NCI-H2196 treated with DMSO at 0.1 percent for 48 hours (cell line): ENCODE data around the gene ZNF439.
"Not testable (repeated sequence)": the region's sequence is repeated elsewhere in the genome, so short reads cannot be mapped to it uniquely, and the experiment has no call there.

Source experiments
- DNase-seq: peaks from one replicate; lab custom pipeline; 2025; ENCODE audit not compliant: unreplicated experiment; lab: John Stamatoyannopoulos, UW

ZNF439 gene

DNA sequence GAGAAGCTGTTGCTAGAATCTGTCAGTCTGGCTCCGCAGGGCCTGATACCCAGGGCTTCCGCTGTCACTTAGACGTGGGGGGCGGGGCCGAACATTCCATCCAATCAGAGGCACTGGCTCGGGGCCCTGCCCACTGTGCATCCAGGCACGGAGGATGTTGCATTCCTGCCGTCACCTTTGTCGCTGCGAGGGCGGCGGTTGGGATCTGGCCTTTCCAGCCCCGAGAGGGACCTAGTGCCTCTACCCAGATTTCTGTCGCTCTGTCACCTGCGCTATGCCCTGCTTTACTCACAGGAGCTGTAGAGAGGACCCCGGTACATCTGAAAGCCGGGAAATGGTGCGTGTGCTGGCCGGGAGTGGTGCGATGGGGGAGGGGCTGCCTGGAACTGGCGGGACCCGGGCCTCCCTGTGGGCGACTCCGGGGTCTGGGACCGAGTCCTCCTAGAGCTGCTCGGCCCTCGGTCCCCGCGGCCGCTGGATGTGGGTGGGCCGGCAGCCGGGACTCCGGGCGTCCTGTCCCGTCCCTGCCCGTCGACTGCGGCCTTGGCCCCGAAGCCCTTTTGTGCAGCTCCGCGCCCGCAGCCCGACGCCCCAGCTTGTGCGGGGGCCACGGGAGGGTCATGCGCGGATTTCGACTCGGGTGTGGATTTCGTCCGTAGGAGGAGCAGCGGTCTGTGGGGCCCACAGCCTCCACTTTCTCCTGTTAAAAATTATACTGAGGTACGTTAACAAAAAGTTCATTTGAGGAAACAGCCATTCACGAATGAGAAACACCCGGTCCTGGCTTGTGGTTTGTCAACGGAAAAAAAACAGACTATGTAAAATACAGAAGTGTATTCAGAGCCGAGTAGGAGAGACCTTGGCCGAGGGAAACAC lies at the start of gene ZNF439:
ZNF439 (plus strand) TSS at position 133 of the 876 bp plus-strand sequence; CDS start at position 275, 142 bp downstream.
- peak; percentile 65 for DNase-seq

DNA sequence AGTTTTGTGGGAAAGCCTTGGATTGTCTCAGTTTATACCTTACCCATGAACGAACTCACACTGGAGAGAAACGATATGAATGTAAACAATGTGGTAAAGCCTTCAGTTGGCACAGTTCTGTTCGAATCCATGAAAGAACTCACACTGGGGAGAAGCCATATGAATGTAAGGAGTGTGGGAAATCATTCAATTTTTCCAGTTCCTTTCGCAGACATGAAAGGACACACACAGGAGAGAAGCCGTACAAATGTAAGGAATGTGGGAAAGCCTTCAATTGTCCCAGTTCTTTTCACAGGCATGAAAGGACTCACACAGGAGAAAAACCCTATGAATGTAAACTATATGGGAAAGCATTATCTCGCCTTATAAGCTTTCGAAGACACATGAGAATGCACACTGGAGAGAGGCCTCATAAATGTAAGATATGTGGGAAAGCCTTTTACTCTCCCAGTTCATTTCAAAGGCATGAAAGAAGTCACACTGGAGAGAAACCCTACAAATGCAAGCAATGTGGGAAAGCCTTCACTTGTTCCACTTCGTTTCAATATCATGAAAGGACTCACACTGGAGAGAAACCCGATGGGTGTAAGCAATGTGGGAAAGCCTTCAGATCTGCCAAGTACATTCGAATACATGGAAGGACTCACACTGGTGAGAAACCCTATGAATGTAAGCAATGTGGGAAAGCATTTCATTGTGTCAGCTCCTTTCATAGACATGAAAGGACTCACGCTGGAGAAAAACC lies 42.0 kb upstream of the ZNF439 start:
- no peak for DNase-seq

DNA sequence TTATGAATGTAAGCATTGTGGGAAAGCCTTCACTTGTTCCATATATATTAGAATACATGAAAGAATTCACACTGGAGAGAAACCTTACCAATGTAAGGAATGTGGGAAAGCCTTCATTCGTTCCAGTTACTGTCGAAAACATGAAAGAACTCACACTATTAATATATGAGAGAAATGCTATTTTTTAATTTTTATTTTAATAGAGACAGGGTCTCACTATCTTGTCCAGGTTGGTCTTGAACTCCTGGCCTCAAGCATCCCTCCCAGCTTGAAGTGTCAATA lies 41.5 kb upstream of the ZNF439 start:
- no peak for DNase-seq

DNA sequence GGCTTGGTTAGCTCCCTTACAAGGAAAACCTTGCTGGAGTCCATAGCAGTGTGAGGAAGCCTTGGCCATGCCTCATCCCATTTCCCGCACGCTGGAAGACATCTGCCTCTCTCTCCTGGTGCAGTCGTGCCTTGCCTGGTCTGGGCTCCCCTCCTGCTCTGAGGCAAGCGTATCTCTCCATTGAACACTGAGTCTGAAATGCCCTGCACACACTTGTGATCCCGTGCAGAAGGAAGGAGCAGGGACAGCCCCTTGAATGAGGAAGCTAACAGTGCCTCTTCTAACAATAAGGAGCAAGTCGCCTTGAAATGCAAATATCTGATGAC lies 34.9 kb upstream of the ZNF439 start:
- DNase-seq: no peak

DNA sequence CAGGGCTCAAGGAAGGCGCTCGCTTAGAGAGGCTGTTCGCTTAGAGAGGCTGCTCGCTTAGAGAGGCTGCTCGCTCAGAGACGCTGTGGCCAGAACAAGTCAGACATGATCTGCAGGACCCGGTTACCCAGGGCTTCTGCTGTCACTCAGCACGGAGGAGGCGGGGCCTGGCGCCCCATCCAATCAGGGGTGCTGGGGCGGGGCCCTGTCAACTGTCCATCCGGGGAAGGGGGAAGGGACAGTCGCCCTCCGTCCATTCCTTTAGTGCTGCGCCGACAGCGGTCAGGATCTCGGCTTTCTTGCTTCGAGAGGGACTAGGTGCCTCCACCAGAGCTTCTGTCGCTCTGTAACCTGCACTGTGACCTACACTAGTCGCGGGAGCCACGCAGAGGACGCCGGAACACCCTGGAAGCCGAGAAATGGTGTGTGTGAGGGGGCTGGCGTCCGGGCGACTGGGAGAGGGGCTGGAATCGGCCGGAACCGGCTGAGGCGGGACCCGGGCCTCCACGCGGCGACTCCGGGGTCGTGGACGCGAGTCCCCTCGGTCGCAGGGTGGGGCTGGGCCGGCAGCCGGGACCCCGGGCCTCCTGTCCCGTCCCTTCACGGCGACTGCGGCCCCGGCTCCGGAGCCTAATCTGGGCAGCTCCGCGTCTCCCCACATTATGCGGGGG lies 34.4 kb upstream of the ZNF439 start, which contains the start of gene ZNF440:
ZNF440 (plus strand) TSS at position 245 of the 671 bp plus-strand sequence; CDS start at position 420, 175 bp downstream.
- peak; percentile 87 for DNase-seq

DNA sequence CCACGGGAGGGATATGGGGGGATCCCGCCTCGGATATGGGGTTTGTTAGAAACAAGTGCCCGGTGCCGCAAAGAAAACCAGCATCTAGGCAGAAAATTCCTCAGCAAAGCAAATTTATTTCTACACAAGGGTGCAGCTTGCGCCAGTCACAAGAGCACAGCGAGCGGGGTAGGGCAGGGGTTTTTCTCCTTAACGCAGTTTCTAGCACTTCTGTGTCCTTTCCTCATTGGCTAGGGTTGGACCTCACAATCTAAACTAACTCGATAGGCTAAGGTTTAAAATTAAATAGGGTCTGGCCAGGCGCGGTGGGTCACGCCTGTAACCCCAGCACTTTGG lies 33.9 kb upstream of the ZNF439 start:
- no peak for DNase-seq

DNA sequence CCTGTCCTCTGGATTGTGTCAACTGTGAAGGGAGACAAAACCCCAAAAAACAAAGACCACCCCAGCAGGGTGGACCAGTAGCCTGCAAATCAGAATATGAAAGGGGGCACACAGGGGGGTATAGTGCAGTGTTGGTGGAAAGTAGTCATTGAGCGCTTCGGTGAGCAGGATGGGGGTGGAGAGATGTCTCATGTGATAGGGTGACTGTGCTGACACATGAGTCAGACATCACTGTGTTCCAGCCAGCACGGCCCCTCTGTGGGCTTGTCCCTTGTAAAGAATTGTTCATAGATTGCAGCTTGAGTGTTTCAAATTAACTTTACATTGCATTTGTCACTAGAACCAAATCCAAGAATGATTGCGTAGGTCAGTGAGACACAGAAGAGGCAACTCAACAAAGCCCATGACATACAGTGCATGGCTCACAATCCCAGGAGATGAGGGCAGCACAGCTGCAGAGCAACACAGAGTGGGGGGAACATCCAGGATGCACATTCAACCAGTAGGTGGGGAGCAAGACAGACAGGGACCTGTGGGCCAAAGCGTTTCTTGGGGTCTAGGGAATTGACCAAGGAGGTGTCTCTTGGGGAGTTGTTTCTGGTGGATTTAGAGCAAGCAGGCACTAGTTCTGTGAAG lies 26.9 kb upstream of the ZNF439 start:
- DNase-seq: no peak

DNA sequence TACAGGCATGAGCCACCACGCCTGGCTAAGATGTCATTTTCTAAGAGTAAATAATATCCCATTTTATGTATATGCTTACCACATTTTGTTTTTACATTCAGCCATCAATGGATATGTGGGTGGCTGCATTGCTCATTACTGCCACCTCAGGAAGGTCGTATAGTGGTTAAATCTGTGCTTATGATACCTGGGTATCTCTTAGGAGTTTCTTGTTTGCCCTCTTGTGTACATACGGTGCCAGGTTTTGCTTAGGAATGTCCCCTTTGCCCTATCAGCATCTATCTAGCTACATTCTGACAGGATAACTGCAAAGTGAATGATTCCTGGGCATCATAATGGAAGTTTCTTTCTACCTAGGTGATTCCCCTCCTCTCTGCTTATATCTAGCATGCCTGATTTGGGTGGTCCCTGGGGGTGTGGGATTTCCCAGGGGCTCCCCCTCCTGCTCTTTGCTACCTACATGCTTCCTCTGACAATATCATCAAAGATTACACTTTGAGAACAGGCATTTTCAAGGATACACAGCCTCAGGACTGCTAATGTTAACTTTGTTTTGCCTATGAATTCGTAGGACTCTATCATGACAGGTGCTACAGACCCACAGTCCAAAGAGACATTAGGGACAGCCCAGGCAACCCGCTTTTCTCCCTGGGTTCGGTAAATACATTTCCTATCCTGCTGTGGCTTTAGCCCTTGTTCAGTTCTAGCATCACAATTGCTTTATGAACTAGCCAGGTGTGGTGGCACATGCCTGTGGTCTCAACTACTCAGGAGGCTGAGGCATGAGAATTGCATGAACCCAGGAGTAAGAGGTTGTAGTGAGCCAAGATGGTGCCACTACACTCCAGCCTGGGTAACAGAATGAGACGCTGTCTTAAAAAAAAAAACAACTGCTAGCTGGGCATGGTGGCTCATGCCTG lies 19.3 kb upstream of the ZNF439 start:
- not testable (repeated sequence) for DNase-seq

DNA sequence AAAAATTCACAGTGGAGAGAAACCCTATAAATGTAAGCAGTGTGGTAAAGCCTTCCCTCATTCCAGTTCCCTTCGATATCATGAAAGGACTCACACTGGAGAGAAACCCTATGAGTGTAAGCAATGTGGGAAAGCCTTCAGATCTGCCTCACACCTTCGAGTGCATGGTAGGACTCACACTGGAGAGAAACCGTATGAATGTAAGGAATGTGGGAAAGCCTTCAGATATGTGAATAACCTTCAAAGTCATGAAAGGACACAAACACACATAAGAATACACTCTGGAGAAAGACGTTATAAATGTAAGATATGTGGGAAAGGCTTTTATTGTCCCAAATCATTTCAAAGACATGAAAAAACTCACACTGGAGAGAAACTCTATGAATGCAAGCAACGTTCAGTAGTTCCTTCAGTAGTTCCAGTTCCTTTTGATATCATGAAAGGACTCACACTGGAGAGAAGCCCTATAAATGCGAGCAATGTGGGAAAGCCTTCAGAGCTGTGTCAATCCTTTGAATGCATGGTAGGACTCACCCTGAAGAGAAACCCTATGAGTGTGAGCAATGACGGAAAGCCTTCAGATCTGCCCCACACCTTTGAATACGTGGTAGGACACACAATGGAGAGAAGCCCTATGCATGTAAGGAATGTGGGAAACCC lies 16.1 kb upstream of the ZNF439 start:
- DNase-seq: no peak

DNA sequence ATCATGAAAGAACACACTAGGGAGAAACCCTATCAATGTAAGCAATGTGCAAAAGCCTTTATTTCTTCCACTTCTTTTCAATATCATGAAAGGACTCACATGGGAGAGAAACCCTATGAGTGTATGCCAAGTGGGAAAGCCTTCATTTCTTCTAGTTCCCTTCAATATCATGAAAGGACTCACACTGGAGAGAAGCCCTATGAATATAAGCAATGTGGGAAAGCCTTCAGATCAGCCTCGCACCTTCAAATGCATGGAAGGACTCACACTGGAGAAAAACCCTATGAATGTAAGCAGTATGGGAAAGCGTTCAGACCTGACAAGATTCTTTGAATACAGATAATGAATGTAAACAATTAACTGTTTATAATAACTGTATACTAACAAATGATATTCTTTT lies 15.0 kb upstream of the ZNF439 start:
- DNase-seq: no peak

DNA sequence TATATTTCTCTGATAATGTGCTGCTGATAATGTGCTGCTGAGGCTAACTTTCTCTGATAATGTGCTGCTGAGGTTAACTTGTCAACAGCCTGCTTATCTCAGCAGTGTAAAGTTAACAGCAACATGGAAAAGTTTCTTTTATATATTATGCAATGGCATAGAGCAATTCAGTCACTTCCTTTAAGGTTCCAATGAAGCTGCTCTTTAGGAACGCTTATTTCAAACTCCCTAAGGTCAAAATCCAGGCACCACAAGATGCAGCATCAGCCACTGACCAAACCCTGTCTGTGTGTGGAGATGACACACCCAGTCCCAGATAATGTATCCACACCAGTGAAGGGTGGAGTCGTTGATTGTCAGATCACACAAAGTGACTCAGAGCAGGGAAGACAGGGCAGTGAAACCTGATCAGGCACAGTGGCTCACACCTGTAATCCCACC lies 12.9 kb upstream of the ZNF439 start:
- not testable (repeated sequence) for DNase-seq

DNA sequence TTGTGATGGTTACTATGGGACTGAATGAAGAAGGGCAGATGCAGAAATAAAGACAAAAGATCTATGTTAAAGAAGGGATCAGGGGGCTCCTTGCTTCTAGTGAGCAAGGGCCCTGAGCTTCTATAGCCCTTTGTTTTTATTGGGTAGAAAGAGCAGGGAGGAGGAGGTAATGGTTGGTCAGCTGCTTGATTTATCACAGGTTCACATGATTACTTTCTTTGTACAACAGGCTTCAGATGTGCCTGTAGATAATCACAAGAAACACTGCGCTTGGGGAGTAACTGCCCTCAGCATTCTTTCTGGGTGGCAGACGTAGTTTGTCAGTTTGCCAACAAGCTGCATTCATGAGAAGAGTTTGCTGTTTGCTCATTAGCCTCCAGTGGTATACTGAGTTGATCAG lies 4.8 kb upstream of the ZNF439 start:
- DNase-seq: no peak

DNA sequence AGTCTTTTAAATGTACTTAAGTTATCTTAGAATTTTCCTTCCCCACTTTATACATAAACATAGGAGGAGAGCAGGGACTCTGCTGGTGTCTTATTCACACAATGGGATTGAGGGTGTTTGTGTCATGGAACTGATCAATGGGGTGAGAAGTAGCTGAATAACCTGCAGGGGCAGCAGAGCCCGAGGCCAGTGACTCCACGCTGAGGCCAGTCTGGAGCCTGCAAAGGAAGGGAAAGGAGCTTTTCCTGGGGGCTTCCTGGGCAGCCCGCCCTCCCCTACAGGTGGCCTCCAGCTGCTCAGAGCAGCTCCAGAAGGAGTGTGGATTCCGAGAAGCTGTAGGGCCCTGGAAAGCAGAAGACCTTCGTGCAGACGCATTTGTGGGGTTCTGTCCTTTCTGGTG lies 911 bp upstream of the ZNF439 start:
- not testable (repeated sequence) for DNase-seq

DNA sequence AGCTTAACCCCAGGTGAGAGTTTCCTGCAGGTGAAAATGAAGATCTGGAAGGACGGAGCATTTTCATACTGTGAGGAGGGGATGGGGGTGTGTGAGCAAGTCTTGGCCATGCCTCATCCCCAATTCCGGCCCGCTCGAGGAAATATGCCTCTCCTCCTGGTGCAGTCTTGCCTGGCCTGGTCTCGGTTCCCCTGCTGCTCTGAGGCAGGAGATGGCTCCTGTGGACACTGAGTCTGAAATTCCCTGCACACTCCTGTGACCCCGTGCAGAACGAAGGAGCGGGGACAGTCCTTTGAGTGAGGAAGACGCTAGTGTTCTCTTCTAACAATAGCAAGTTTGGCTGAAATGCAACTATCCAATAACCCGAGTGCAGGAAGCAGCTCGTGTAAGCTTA lies 329 bp upstream of the ZNF439 start:
- no peak for DNase-seq

DNA sequence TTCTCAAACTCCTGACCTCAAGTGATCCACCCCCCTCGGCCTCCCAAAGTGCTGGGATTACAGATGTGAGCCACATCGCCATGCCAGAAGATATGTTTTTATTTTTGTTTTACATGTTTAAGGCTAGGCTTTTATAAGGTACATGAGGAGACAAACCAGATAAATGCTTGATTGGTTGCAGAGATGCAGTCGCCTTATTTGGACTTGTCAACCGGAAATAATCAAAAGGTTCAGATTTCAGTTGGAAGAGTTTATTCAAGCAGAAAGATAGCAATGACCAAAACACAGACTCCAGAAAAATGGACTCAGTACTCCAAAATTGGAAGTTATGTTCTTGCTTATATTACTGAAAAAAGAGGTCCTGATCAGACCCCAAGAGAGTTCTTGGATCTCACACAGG lies 1.8 kb downstream of the ZNF439 start:
- not testable (repeated sequence) for DNase-seq

DNA sequence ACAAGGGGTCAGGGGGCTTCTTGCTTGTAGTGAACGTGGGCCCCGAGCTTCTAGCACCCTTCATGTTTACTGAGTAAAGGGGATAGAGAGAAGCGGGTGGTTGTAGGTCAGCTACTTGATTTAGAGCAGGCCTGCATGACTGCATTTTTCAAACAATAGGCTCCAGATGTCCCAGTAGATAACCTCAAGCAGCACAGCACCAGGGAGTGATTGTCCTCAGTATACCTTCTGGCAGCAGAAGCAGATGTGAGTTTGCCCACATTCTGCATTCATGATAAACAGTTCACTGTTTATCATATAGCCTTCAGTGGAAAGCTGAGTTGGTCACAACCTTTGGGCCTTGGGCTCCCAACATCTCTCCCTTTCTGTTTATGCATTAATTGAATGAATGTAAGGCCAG lies 4.8 kb downstream of the ZNF439 start:
- no peak for DNase-seq

DNA sequence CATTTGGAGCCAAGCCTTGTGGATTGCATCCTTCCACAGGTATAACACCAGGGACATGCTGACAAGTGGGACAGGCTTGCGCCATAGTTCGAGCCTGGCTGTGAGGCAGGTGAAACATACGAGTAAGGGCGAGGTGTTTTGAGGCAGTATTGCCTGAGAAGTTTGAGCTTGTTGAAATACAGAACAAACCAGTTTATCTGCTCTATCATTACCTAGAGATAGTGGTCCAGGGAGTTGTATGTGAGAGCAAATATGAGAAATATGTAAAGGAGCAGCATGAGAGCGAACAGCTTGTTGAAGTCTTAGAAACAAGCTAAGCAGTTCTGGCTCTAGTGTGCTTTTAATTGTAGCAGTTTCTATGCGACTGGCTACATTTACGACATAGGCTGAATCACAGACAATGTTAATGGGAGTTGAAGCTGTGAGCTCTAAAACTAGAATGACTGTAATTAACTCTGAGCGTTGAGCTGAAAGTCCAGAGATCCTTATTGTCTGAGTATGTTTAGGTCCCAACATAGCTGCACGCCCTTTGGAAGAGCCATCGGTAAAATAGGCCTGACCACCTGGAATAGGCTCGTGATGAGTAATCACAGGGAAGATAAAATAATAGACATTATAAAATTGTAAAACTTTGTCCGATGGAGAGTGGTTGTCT lies 8.2 kb downstream of the ZNF439 start:
- DNase-seq: no peak

DNA sequence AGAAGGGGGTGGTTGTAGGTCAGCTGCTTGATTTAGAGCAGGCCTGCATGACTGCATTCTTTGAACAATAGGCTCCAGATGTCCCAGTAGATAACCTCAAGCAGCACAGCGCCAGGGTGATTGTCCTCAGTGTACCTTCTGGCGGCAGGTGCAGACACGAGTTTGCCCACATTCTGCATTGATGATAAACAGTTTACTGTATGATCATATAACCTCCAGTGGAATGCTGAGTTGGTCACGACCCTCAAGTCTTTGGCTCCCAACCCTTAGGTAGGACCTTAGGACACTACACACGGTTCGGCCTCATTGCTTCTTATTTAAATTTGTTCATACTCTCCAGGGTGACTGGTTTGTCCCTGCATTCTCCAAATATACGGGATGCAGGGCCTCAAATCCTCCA lies 12.2 kb downstream of the ZNF439 start:
- no peak for DNase-seq

DNA sequence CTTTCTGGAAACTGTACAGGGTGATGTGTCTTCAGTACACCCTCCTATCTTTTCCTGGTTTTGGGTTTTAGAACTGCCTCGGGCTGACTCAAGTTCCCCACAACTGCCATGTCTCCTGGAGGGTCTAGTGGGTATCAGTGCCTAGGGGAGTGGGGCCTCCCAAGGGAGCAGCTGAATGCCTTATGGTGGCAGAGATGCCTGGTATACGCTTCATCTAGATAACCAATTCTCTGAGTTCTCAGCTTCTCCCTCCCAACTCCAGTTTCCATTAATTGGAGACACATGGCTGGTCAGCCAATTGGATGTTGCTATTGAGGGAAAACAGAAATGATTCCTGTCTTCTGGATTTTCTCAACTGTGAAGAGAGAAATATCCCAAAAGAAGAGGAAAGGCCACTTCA lies 12.8 kb downstream of the ZNF439 start:
- DNase-seq: no peak
